ENCODE measurements around the gene CHI3L1.
A peak's percentile ranks its signal among the peaks of the same experiment; 100 is the strongest.

Gene CHI3L1

GRCh38 chr1:203149188-203149840 lies 37.2 kb downstream of the CHI3L1 start:
- DNase-seq: no peak

GRCh38 chr1:203148579-203148978 lies 37.9 kb downstream of the CHI3L1 start:
- no peak for DNase-seq

- DNase-seq: peak; percentile 25
Observed at GRCh38 chr1:203148127-203148526, 38.4 kb downstream of the CHI3L1 start.

GRCh38 chr1:203147376-203147775 lies 39.1 kb downstream of the CHI3L1 start:
- DNase-seq: no peak

GRCh38 chr1:203146537-203146936 lies 40.0 kb downstream of the CHI3L1 start:
- DNase-seq: no peak

- DNase-seq: no peak
Observed at GRCh38 chr1:203146042-203146369, 40.5 kb downstream of the CHI3L1 start.

GRCh38 chr1:203145321-203146041 lies 41.0 kb downstream of the CHI3L1 start:
- DNase-seq: no peak

- no peak for DNase-seq
Observed at GRCh38 chr1:203144661-203145060, 41.8 kb downstream of the CHI3L1 start.

GRCh38 chr1:203143641-203144040 lies 42.9 kb downstream of the CHI3L1 start:
- no peak for DNase-seq

- DNase-seq: peak; percentile 99
Observed at GRCh38 chr1:203142684-203143408, 43.7 kb downstream of the CHI3L1 start.

GRCh38 chr1:203142124-203142523 lies 44.4 kb downstream of the CHI3L1 start:
- DNase-seq: no peak

- DNase-seq: no peak
Observed at GRCh38 chr1:203140743-203141520, 45.6 kb downstream of the CHI3L1 start.

- DNase-seq: no peak
Observed at GRCh38 chr1:203139976-203140475, 46.5 kb downstream of the CHI3L1 start.

- DNase-seq: no peak
Observed at GRCh38 chr1:203138066-203138465, 48.4 kb downstream of the CHI3L1 start.

GRCh38 chr1:203137324-203137723 lies 49.2 kb downstream of the CHI3L1 start:
- DNase-seq: no peak

- DNase-seq: peak; percentile 31
Observed at GRCh38 chr1:203136409-203137042, 50.0 kb downstream of the CHI3L1 start.

- no peak for DNase-seq
Observed at GRCh38 chr1:203135636-203136305, 50.7 kb downstream of the CHI3L1 start.

- no peak for DNase-seq
Observed at GRCh38 chr1:203133970-203134725, 52.4 kb downstream of the CHI3L1 start.

GRCh38 chr1:203131548-203132200 lies 54.8 kb downstream of the CHI3L1 start:
- DNase-seq: no peak

- no peak for DNase-seq
Observed at GRCh38 chr1:203130358-203130985, 56.0 kb downstream of the CHI3L1 start.
